HG03521 (cell line): ENCODE data around the gene MIEF2.

ENCODE experiments used
- ATAC-seq: cut with Tn5 transposase; IDR thresholded peaks from one replicate; pipeline ENCODE4 v1.9.1; 2021; ENCODE audit warnings: mild to moderate bottlenecking, moderate library complexity; ENCODE audit not compliant: unreplicated experiment

MIEF2 gene

GRCh38 chr17:18254888-18255649 lies 5.4 kb upstream of the MIEF2 start:
- no peak for ATAC-seq

- ATAC-seq: no peak
Observed at GRCh38 chr17:18256351-18256750, 4.1 kb upstream of the MIEF2 start.

GRCh38 chr17:18256776-18257175 lies 3.7 kb upstream of the MIEF2 start:
- ATAC-seq: no peak

- no peak for ATAC-seq
Observed at GRCh38 chr17:18257268-18257981, 3.0 kb upstream of the MIEF2 start.

- peak; percentile 26 for ATAC-seq
Observed at GRCh38 chr17:18257982-18258355, 2.5 kb upstream of the MIEF2 start.

- peak; percentile 22 for ATAC-seq
Observed at GRCh38 chr17:18258356-18259038, 2.0 kb upstream of the MIEF2 start, which contains the start of gene FLII. Gene FLII, minus strand, starts transcription at chr17:18258738. Its CDS starts 48 bp downstream, at chr17:18258690.

GRCh38 chr17:18259621-18260331 lies 686 bp upstream of the MIEF2 start:
- no peak for ATAC-seq

- no peak for ATAC-seq
Observed at GRCh38 chr17:18261146-18261515, 669 bp downstream of the MIEF2 start.

GRCh38 chr17:18261659-18262058 lies 1.2 kb downstream of the MIEF2 start:
- no peak for ATAC-seq

GRCh38 chr17:18262111-18262510 lies 1.6 kb downstream of the MIEF2 start:
- no peak for ATAC-seq

GRCh38 chr17:18262641-18263040 lies 2.2 kb downstream of the MIEF2 start:
- no peak for ATAC-seq

- ATAC-seq: no peak
Observed at GRCh38 chr17:18263885-18264682, 3.6 kb downstream of the MIEF2 start.

- no peak for ATAC-seq
Observed at GRCh38 chr17:18267366-18267765, 6.9 kb downstream of the MIEF2 start.

- ATAC-seq: no peak
Observed at GRCh38 chr17:18267927-18268711, 7.7 kb downstream of the MIEF2 start.

GRCh38 chr17:18270046-18270931 lies 9.8 kb downstream of the MIEF2 start:
- ATAC-seq: no peak

GRCh38 chr17:18277076-18277475 lies 16.6 kb downstream of the MIEF2 start:
- no peak for ATAC-seq

GRCh38 chr17:18278867-18279266 lies 18.4 kb downstream of the MIEF2 start:
- no peak for ATAC-seq

- ATAC-seq: no peak
Observed at GRCh38 chr17:18280249-18280648, 19.8 kb downstream of the MIEF2 start.
